ENCODE measurements around the gene TMEM63B. TPM values are rescaled to one million over a fixed set of nuclear protein-coding genes. Genes with fewer than 3 reads are reported as not detected.

The TMEM63B gene
- total RNA-seq, 2 experiments from 2014 or later: 11.4 to 12.8 TPM

GRCh38 chr6:44146685-44147084 is 19.3 kb downstream of the TMEM63B start:
- no peak overlapping the region for H3K4me3 Mint-ChIP-seq
- ChIA-PET CTCF (interaction anchor here (0.9 kb wide), 1 partner anchor 50 kb away, joined by 3 read pairs; no protein-coding TSS in a partner anchor), POLR2A (no interaction called here)
- ATAC-seq (ENCODE audit: poor library complexity) (no peak), DNase-seq (no peak)
- H3K36me3 Mint-ChIP-seq (ENCODE audit: low read depth): peaks cover 64% of the 10 kb centered on the region
- no peaks in the 10 kb centered on the region for H3K9me3 Mint-ChIP-seq
- no peaks in the 10 kb centered on the region for H3K27me3 Mint-ChIP-seq
- Histone ChIP-seq H3K4me3 (ENCODE audit: low read length) (no peak overlapping the region), H3K9me3 (ENCODE audit: control insufficient read depth in 1 of 2, insufficient read depth in 1 of 2, low read length in 2 of 2) (no peaks in the 10 kb centered on the region), H3K36me3 (ENCODE audit: insufficient read depth, low read length) (peaks cover 29% of the 10 kb centered on the region), H3K27me3 (ENCODE audit: control insufficient read depth in 1 of 2, insufficient read depth in 2 of 2, low read length in 2 of 2) (no peaks in the 10 kb centered on the region), H3K27ac (ENCODE audit: low read depth in 1 of 2, low read length in 2 of 2) (no peak overlapping the region), H3K4me1 (ENCODE audit: insufficient read depth, low read length) (peaks cover 4% of the 10 kb centered on the region)
- peaks cover 3% of the 10 kb centered on the region for H3K4me1 Mint-ChIP-seq (ENCODE audit: low read depth)
- intact Hi-C loops (cut with DNase I, micrococcal nuclease): no loop called here
- TF ChIP-seq CTCF (IDR thresholded peaks at IDR 0.05): no peak
- no peak overlapping the region for H3K27ac Mint-ChIP-seq

GRCh38 chr6:44147256-44147655 is 19.9 kb downstream of the TMEM63B start:
- Mint-ChIP-seq H3K9me3 (no peaks in the 10 kb centered on the region), H3K27ac (no peak overlapping the region), H3K36me3 (ENCODE audit: low read depth) (peaks cover 62% of the 10 kb centered on the region), H3K4me3 (no peak overlapping the region), H3K27me3 (no peaks in the 10 kb centered on the region), H3K4me1 (ENCODE audit: low read depth) (peaks cover 4% of the 10 kb centered on the region)
- CTCF ChIA-PET: interaction anchor here (0.9 kb wide), 1 partner anchor 51 kb away, joined by 3 read pairs; no protein-coding TSS in a partner anchor
- POLR2A ChIA-PET: no interaction called here
- intact Hi-C loops (cut with DNase I, micrococcal nuclease): no loop called here
- peaks cover 29% of the 10 kb centered on the region for H3K36me3 ChIP-seq (ENCODE audit: insufficient read depth, low read length)
- no peak for ATAC-seq (ENCODE audit: poor library complexity)
- no peaks in the 10 kb centered on the region for H3K27me3 ChIP-seq (ENCODE audit: control insufficient read depth in 1 of 2, insufficient read depth in 2 of 2, low read length in 2 of 2)
- no peak overlapping the region for H3K4me3 ChIP-seq (ENCODE audit: low read length)
- DNase-seq: no peak
- H3K4me1 ChIP-seq (ENCODE audit: insufficient read depth, low read length): peaks cover 8% of the 10 kb centered on the region
- H3K27ac ChIP-seq (ENCODE audit: low read depth in 1 of 2, low read length in 2 of 2): no peak overlapping the region
- no peaks in the 10 kb centered on the region for H3K9me3 ChIP-seq (ENCODE audit: control insufficient read depth in 1 of 2, insufficient read depth in 1 of 2, low read length in 2 of 2)
- no peak for TF ChIP-seq CTCF (IDR thresholded peaks at IDR 0.05)

- H3K4me1 Mint-ChIP-seq (ENCODE audit: low read depth): peaks cover 4% of the 10 kb centered on the region
- H3K4me3 Mint-ChIP-seq: no peak overlapping the region
- ATAC-seq (ENCODE audit: poor library complexity) (no peak), DNase-seq (no peak)
- ChIA-PET POLR2A (no interaction called here), CTCF (no interaction called here)
- H3K4me3 ChIP-seq (ENCODE audit: low read length): no peak overlapping the region
- no peaks in the 10 kb centered on the region for H3K27me3 ChIP-seq (ENCODE audit: control insufficient read depth in 1 of 2, insufficient read depth in 2 of 2, low read length in 2 of 2)
- no peak overlapping the region for H3K27ac ChIP-seq (ENCODE audit: low read depth in 1 of 2, low read length in 2 of 2)
- TF ChIP-seq CTCF (IDR thresholded peaks at IDR 0.05): no peak
- H3K27ac Mint-ChIP-seq: no peak overlapping the region
- H3K27me3 Mint-ChIP-seq: no peaks in the 10 kb centered on the region
- no peaks in the 10 kb centered on the region for H3K9me3 ChIP-seq (ENCODE audit: control insufficient read depth in 1 of 2, insufficient read depth in 1 of 2, low read length in 2 of 2)
- H3K4me1 ChIP-seq (ENCODE audit: insufficient read depth, low read length): peaks cover 8% of the 10 kb centered on the region
- peaks cover 29% of the 10 kb centered on the region for H3K36me3 ChIP-seq (ENCODE audit: insufficient read depth, low read length)
- peaks cover 52% of the 10 kb centered on the region for H3K36me3 Mint-ChIP-seq (ENCODE audit: low read depth)
- intact Hi-C loops (cut with DNase I, micrococcal nuclease): no loop called here
- no peaks in the 10 kb centered on the region for H3K9me3 Mint-ChIP-seq
Measured at GRCh38 chr6:44148306-44148705, 21.0 kb downstream of the TMEM63B start.
